H1 (cell line): ENCODE data around the gene CLCA1. TPM values are rescaled to one million over a fixed set of nuclear protein-coding genes. Genes with fewer than 3 reads are reported as not detected.

ENCODE experiments used
- CTCF ChIA-PET: fragments of 300-600 bp; sonication (Branson Sonifier 250); formaldehyde crosslinking; loops from one replicate; lab custom pipeline; 2021; ENCODE audit not compliant: partially characterized antibody; lab: Charles Lee
- POLR2A ChIA-PET: fragments of 300-600 bp; sonication (Branson Sonifier 250); formaldehyde crosslinking; loops from one replicate; lab custom pipeline; 2021; ENCODE audit warnings: inconsistent platforms; ENCODE audit not compliant: partially characterized antibody; lab: Charles Lee
- DNase-seq, 2 experiments: peaks; one replicate each; pipeline versions ENCODE4 v3.0.0 to v3.0.0-alpha.2; 2010 to 2022; ENCODE audit warnings: low spot score in 2 of 2, low read depth in 1 of 2, mixed read lengths in 1 of 2
- FAIRE-seq: peaks from 2 replicates; lab custom pipeline; 2011; peaks lifted over from hg19 to GRCh38; lab: Jason Lieb, UNC
- H2AFZ ChIP-seq: 2 replicates; pipeline ENCODE4 v1.8.1; 2012; ENCODE audit warnings: low read length, inconsistent platforms
- H2AK5ac ChIP-seq: 2 replicates; pipeline ENCODE4 v1.6.1; 2013; ENCODE audit warnings: low read depth, low read length
- H2BK120ac ChIP-seq: replicated peaks from 2 replicates; pipeline ENCODE3; 2013; ENCODE audit warnings: low read depth, low read length, inconsistent platforms
- H2BK12ac ChIP-seq: 2 replicates; pipeline ENCODE4 v1.6.1; 2013; ENCODE audit warnings: low read depth, low read length
- H2BK15ac ChIP-seq: 2 replicates; pipeline ENCODE4 v1.6.1; 2013; ENCODE audit warnings: low read length
- H2BK20ac ChIP-seq: 2 replicates; pipeline ENCODE4 v1.6.1; 2013; ENCODE audit warnings: low read length
- H2BK5ac ChIP-seq: 2 replicates; pipeline ENCODE4 v1.6.1; 2013; ENCODE audit warnings: low read depth, low read length
- H3K14ac ChIP-seq: 2 replicates; pipeline ENCODE4 v1.6.1; 2013; ENCODE audit warnings: inconsistent platforms; ENCODE audit not compliant: insufficient read length
- H3K18ac ChIP-seq: 2 replicates; pipeline ENCODE4 v1.6.1; 2013; ENCODE audit warnings: low read length; ENCODE audit errors: extremely low read depth
- H3K23ac ChIP-seq: 2 replicates; pipeline ENCODE4 v1.6.1; 2013; ENCODE audit warnings: inconsistent platforms; ENCODE audit not compliant: insufficient read length
- H3K23me2 ChIP-seq: 2 replicates; pipeline ENCODE4 v1.6.1; 2013; ENCODE audit warnings: low read depth, low read length
- H3K27ac ChIP-seq: 2 replicates; pipeline ENCODE4 v1.6.1; 2011; ENCODE audit warnings: low read depth, low read length, inconsistent platforms
- H3K27me3 ChIP-seq, 4 experiments: replicated peaks in 1 of 4; 1 replicate in 1 of 4; 2 replicates in 3 of 4; pipeline versions ENCODE4 v1.6.1 to v1.8.1; 2011 to 2013; ENCODE audit warnings: low read length in 3 of 4, mild to moderate bottlenecking in 3 of 4, inconsistent platforms in 2 of 4, mixed read lengths in 2 of 4, moderate library complexity in 1 of 4; ENCODE audit not compliant: control insufficient read depth in 3 of 4, insufficient read depth in 3 of 4; ENCODE audit errors: extremely low read depth in 1 of 4
- H3K36me3 ChIP-seq, 4 experiments: 2 replicates each; pipeline versions ENCODE4 v1.6.1 to v1.8.1; 2011 to 2013; ENCODE audit warnings: mild to moderate bottlenecking in 4 of 4, low read length in 3 of 4, moderate library complexity in 2 of 4, control low read depth in 1 of 4, inconsistent platforms in 1 of 4; ENCODE audit not compliant: insufficient read depth in 4 of 4, control insufficient read depth in 2 of 4
- H3K4ac ChIP-seq: replicated peaks from 2 replicates; pipeline ENCODE3; 2013; ENCODE audit warnings: low read length, low read depth, mixed read lengths, inconsistent platforms; ENCODE audit not compliant: insufficient read length
- H3K4me1 ChIP-seq, 4 experiments: replicated peaks in 1 of 4; 1 replicate in 1 of 4; 2 replicates in 3 of 4; pipeline versions ENCODE4 v1.6.1 to v1.8.1; 2011 to 2013; ENCODE audit warnings: low read length in 3 of 4, inconsistent platforms in 2 of 4, mixed read lengths in 1 of 4; ENCODE audit not compliant: insufficient read depth in 4 of 4, control insufficient read depth in 3 of 4
- H3K4me2 ChIP-seq, 2 experiments: 2 replicates each; pipeline versions ENCODE4 v1.6.1 to v1.8.1; 2011 to 2013; ENCODE audit warnings: low read depth in 2 of 2, low read length in 2 of 2, control low read depth in 1 of 2, inconsistent platforms in 1 of 2, mild to moderate bottlenecking in 1 of 2; ENCODE audit not compliant: insufficient read depth in 1 of 2
- H3K4me3 ChIP-seq, 4 experiments: fragments of 200-600, 300-600 bp in 1 of 4; sonication (generic), shearing (Covaris generic), sonication (Bioruptor Twin) in 1 of 4; 2 replicates each; pipeline versions ENCODE4 v1.5.1 to v1.8.1; 2011 to 2016; ENCODE audit warnings: low read length in 4 of 4, low read depth in 3 of 4, control low read depth in 2 of 4, inconsistent platforms in 2 of 4, mild to moderate bottlenecking in 2 of 4, mixed read lengths in 1 of 4, moderate library complexity in 1 of 4; ENCODE audit not compliant: insufficient read depth in 2 of 4; ENCODE audit errors: extremely low read depth in 1 of 4
- H3K56ac ChIP-seq: replicated peaks from 2 replicates; pipeline ENCODE3; 2013; ENCODE audit warnings: low read depth, mild to moderate bottlenecking, mixed read lengths, low read length, inconsistent platforms; ENCODE audit not compliant: insufficient read length
- H3K79me1 ChIP-seq: 2 replicates; pipeline ENCODE4 v1.6.1; 2013; ENCODE audit warnings: low read depth, low read length, control low read depth
- H3K79me2 ChIP-seq, 2 experiments: 2 replicates each; pipeline versions ENCODE4 v1.6.1 to v1.8.1; 2012 to 2013; ENCODE audit warnings: low read length in 2 of 2, mild to moderate bottlenecking in 2 of 2, inconsistent platforms in 1 of 2; ENCODE audit not compliant: insufficient read depth in 2 of 2, control insufficient read depth in 1 of 2
- H3K9ac ChIP-seq, 4 experiments: replicated peaks in 1 of 4; 1 replicate in 1 of 4; 2 replicates in 3 of 4; pipeline versions ENCODE4 v1.6.1 to v1.8.1; 2011 to 2013; ENCODE audit warnings: low read depth in 3 of 4, low read length in 3 of 4, control low read depth in 2 of 4, mild to moderate bottlenecking in 2 of 4, moderate library complexity in 2 of 4, inconsistent platforms in 1 of 4; ENCODE audit errors: extremely low read depth in 1 of 4
- H3K9me3 ChIP-seq, 2 experiments: 2 replicates each; pipeline versions ENCODE4 v1.6.1 to v1.8.1; 2012 to 2013; ENCODE audit warnings: mild to moderate bottlenecking in 2 of 2, moderate library complexity in 2 of 2, control low read depth in 1 of 2, inconsistent platforms in 1 of 2, low read depth in 1 of 2, low read length in 1 of 2, mixed read lengths in 1 of 2; ENCODE audit not compliant: insufficient read depth in 2 of 2
- H4K20me1 ChIP-seq, 2 experiments: replicated peaks in 1 of 2; 2 replicates each; pipeline versions ENCODE3 to v1.8.1; 2011 to 2013; ENCODE audit warnings: inconsistent platforms in 2 of 2, low read length in 2 of 2, mild to moderate bottlenecking in 1 of 2; ENCODE audit not compliant: insufficient read depth in 2 of 2, control insufficient read depth in 1 of 2
- H4K5ac ChIP-seq: 2 replicates; pipeline ENCODE4 v1.6.1; 2013; ENCODE audit warnings: low read length, low read depth, mixed read lengths, inconsistent platforms; ENCODE audit not compliant: insufficient read length
- H4K8ac ChIP-seq: 2 replicates; pipeline ENCODE4 v1.8.0; 2013; ENCODE audit warnings: mild to moderate bottlenecking, moderate library complexity, low read length, inconsistent platforms; ENCODE audit not compliant: insufficient read depth; ENCODE audit errors: extremely low read depth
- H4K91ac ChIP-seq: replicated peaks from 2 replicates; pipeline ENCODE3; 2013; ENCODE audit warnings: low read length, mixed read lengths, inconsistent platforms; ENCODE audit not compliant: insufficient read length
- ASH2L ChIP-seq: fragments of 200-600, 300-600 bp; sonication (generic); IDR thresholded peaks from one replicate; pipeline ENCODE4 v1.7.1; 2017; ENCODE audit warnings: low read length
- EZH2 ChIP-seq: fragments of 200-600 bp; sonication (generic); IDR thresholded peaks from 2 replicates; pipeline ENCODE4 v1.7.1; 2012; ENCODE audit warnings: low read depth, mild to moderate bottlenecking, moderate library complexity, low read length, inconsistent platforms; ENCODE audit not compliant: severe bottlenecking
- JUN ChIP-seq: IDR thresholded peaks from 2 replicates; pipeline ENCODE4 v1.6.1; 2011; ENCODE audit warnings: low read depth, mild to moderate bottlenecking, improper control_type of control experiment, low read length
- KDM4A ChIP-seq: IDR thresholded peaks from one replicate; pipeline ENCODE4 v1.7.1; 2012; ENCODE audit warnings: low read depth, mild to moderate bottlenecking, moderate library complexity, low read length, inconsistent platforms; ENCODE audit not compliant: severe bottlenecking
- NRF1 ChIP-seq: IDR thresholded peaks from 2 replicates; pipeline ENCODE4 v1.6.1; 2011; ENCODE audit warnings: mild to moderate bottlenecking, low read depth, low read length, improper control_type of control experiment
- PHF8 ChIP-seq: fragments of 200-600 bp; sonication (generic); conservative IDR thresholded peaks from 2 replicates; pipeline ENCODE4 v1.7.1; 2012; ENCODE audit warnings: low read depth, mild to moderate bottlenecking, inconsistent platforms, low read length, moderate library complexity
- POLR2A ChIP-seq, 2 experiments: IDR thresholded peaks; 1 replicate in 1 of 2; 2 replicates in 1 of 2; pipeline ENCODE4 v1.6.1; 2011; ENCODE audit warnings: low read depth in 2 of 2, low read length in 2 of 2, mild to moderate bottlenecking in 2 of 2; ENCODE audit errors: control extremely low read depth in 1 of 2
- POU5F1 ChIP-seq: IDR thresholded peaks from 2 replicates; pipeline ENCODE4 v1.6.1; 2011; ENCODE audit warnings: low read depth, mild to moderate bottlenecking, low read length, moderate library complexity
- WGBS, 2 experiments: shearing (Covaris generic) in 1 of 2; methylation state at CpG; one replicate each; pipeline versions ENCODE4 v1.1.6 to v1.1.7; 2013 to 2015; ENCODE audit warnings: low lambda C conversion rate in 2 of 2, mixed read lengths in 2 of 2, inconsistent platforms in 1 of 2, low coverage in 1 of 2, missing lambda C conversion rate in 1 of 2; ENCODE audit not compliant: insufficient replicate concordance in 2 of 2, insufficient coverage in 1 of 2, insufficient read length in 1 of 2; ENCODE audit errors: extremely low coverage in 1 of 2, missing lambda C conversion rate in 1 of 2; 5-methylcytosine and 5-hydroxymethylcytosine counted together
- polyA plus RNA-seq, 7 experiments: library from polyadenylated mRNA; depleted of rRNA in 3 of 7; stranded (reverse) in 5 of 7; unstranded in 2 of 7; fragments of >200 nt in 5 of 7; fragments of 200-250 nt in 2 of 7; gene quantifications; 1 replicate in 5 of 7; 2 replicates in 1 of 7; 4 replicates in 1 of 7; pipeline versions ENCODE4 v1.2.1 to v1.2.3, GENCODE V29; 2011 to 2013; ENCODE audit warnings: missing spikeins in 2 of 7, mixed read lengths in 2 of 7
- total RNA-seq: library from RNA; stranded (reverse); fragmentation: NEBNext Ultra II Directional; extraction: Animal tissue kit (Norgen Biotek cat#: 25700); gene quantifications from 2 replicates; pipeline ENCODE4 v1.2.1, GENCODE V29; 2021

CLCA1 gene
- total and polyA plus RNA-seq, 2 of the 8 experiments (the other 6 are each of a cell fraction or from before 2014, with no cell fraction given): not detected

DNA sequence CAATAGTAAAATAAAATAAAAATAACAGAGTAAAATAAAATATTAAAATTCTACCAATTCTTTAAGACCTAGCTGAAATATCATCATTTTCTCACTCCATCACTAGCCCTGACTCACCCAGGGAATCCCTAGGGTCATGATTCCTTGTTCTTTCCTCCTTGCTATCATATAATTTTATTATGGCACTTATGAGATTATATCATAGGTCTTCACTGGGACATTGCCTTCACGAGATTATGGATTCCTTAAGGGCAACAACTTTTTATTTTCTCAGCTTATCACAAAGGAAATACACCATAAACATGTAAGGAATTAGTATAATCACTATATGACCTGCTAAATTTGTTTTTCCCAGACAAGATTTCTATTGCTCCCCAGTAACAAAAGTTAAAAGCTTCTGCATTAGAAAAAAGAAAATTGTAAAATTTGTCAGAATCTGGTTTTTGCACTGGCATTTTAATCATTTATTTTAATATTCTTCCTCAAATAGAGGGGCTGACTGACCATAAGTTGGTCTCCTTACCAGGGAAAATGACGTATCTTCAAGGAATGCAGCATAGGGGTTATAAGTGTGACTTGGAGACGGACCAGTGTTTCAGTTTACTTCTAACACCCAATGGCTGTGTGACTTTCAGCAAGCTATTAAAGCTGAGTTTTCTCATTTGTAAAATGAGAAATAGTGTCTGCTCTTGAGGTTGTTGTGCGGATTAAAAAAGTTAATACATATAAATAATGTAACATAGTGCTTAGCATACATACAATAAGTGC is 69.4 kb downstream of the CLCA1 start:
- Histone ChIP-seq H2BK120ac (no peak overlapping the region), H3K4me1 (no peaks in the 10 kb centered on the region), H3K4ac (no peak overlapping the region), H2BK15ac (no peak overlapping the region), H3K27ac (no peak overlapping the region), H2AFZ (no peak overlapping the region), H3K23me2 (no peaks in the 10 kb centered on the region), H2BK12ac (no peak overlapping the region), H2BK5ac (no peak overlapping the region), H3K18ac (no peak overlapping the region), H3K79me2 (no peaks in the 10 kb centered on the region), H3K79me1 (no peaks in the 10 kb centered on the region), H3K23ac (no peak overlapping the region), H3K56ac (no peak overlapping the region), H3K36me3 (no peaks in the 10 kb centered on the region), H4K8ac (no peak overlapping the region), H3K27me3 (peaks cover 0 to 1% (median 0%) of the 10 kb centered on the region in 4 experiments; a peak in 1 of 7 replicates), H4K91ac (no peak overlapping the region), H4K20me1 (no peaks in the 10 kb centered on the region), H2BK20ac (no peak overlapping the region), H4K5ac (no peak overlapping the region), H3K9ac (no peak overlapping the region)
- FAIRE-seq: no peak
- CTCF ChIA-PET: interaction anchor here (1.0 kb wide), 2 partner anchors 30 to 38 kb away, joined by 3 read pairs; no protein-coding TSS in a partner anchor
- DNase-seq: no peak
- TF ChIP-seq NRF1 (no peak), KDM4A (no peak), ASH2L (no peak), POU5F1 (no peak), EZH2 (no peak), JUN (no peak), PHF8 (no peak), POLR2A (IDR thresholded peaks at IDR 0.05; ENCODE audit: control extremely low read depth in 1 of 2, low read depth in 2 of 2, low read length in 2 of 2) (no peak)
- TF ChIP-seq, all 59 proteins: peak for 0
- H3K4me2 ChIP-seq: no peak overlapping the region
- no peak overlapping the region for H3K14ac ChIP-seq
- H3K4me3 ChIP-seq: no peak overlapping the region
- H2AK5ac ChIP-seq: no peak overlapping the region
- POLR2A ChIA-PET: no interaction called here
- 89% methylated on average over 4 of the region's 4 CpGs; no CpG with 5 or more reads in 1 of the 2 experiments for WGBS, 2 experiments
- no peaks in the 10 kb centered on the region for H3K9me3 ChIP-seq
